SH-SY5Y (cell line): Measurements from ENCODE around the gene DPP10.

ENCODE experiments used
- GATA2 ChIP-seq: IDR thresholded peaks from 2 replicates; pipeline ENCODE4 v1.6.1; 2011; ENCODE audit warnings: mild to moderate bottlenecking, low read depth, low read length
- GATA3 ChIP-seq: IDR thresholded peaks from 2 replicates; pipeline ENCODE4 v1.6.1; 2011; ENCODE audit warnings: low read depth, mild to moderate bottlenecking, low read length, moderate library complexity

DNA sequence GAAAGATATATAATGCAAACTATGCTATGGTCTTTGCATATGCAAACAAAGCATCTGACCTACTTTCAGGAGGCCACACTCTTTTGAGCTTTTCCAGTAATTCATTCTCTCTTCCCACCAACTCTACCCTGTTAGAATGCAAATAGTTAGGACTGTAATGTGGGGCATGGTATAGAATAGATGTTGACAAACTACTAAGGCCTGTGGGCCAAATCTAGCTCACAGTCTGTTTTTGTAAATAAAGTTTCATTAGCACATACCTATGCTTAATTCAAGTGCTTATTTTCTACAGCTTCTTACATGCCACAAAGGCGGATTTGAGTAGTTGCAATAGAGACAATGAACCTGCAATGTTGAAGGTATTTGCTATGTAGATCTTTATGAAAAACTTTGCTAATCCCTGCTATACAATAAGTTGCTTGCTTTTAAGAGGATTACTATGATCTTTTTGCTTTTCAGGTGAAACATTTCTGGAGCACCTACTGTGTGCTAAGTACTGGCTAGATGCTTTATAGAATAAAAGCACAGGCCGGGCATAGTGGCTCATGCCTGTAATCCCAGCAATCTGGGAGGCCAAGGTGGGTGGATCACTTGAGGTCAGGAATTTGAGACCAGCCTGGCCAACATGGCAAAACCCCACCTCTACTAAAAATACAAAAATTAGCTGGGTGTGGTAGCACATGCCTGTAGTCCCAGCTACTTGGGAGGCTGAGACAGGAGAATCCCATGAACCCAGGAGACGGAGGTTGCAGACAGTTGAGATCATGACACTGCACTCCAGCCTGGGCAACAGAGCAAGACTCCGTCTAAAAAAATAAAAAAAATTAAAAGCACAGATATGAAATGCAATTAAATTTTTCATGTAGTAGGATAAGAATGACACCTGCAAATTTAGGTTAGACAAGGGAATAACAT is 267.8 kb downstream of the DPP10 start:
- TF ChIP-seq GATA3 (no peak), GATA2 (no peak)
